ENCODE measurements around the gene TMEM120B.

DNA sequence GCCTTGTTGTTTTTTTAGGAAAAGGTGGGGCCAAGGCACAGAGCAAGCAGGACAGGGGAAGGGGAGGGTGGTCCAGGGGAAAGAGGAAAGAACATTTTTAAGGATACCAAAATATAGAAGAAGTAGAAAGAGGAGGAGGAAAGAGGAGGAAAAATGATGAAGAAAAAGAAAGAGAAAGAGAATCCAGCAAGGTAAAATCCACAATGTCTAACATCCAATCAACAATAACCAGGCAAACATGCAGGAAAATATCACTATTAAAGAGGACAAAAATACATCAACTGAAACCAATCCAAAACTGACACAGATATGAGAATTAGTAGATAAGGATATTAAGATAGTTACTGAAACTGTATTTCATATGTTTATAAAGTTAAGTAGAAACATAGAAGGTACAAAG, 7.0 kb upstream of the TMEM120B start:
- TF ChIP-seq, protein P1, sequence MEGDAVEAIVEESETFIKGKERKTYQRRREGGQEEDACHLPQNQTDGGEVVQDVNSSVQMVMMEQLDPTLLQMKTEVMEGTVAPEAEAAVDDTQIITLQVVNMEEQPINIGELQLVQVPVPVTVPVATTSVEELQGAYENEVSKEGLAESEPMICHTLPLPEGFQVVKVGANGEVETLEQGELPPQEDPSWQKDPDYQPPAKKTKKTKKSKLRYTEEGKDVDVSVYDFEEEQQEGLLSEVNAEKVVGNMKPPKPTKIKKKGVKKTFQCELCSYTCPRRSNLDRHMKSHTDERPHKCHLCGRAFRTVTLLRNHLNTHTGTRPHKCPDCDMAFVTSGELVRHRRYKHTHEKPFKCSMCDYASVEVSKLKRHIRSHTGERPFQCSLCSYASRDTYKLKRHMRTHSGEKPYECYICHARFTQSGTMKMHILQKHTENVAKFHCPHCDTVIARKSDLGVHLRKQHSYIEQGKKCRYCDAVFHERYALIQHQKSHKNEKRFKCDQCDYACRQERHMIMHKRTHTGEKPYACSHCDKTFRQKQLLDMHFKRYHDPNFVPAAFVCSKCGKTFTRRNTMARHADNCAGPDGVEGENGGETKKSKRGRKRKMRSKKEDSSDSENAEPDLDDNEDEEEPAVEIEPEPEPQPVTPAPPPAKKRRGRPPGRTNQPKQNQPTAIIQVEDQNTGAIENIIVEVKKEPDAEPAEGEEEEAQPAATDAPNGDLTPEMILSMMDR (IDR thresholded peaks at IDR 0.05) = no peak
- no peak for TF ChIP-seq POLR2A (IDR thresholded peaks at IDR 0.05)
